IMR-90 (cell line): ENCODE results near the gene TNNI2. TPM values are rescaled to one million over a fixed set of nuclear protein-coding genes. Genes with fewer than 3 reads are reported as not detected.

ENCODE experiments used
- ATAC-seq: fragments of 200-7000 bp; cut with Tn5 transposase; 2 replicates; pipeline ENCODE4 v1.9.1; 2020; ENCODE audit warnings: low read depth, mild to moderate bottlenecking, moderate library complexity
- BruUV-seq: library from RNA; stranded (reverse); fragments of 400-500 nt; replicated peaks from 2 replicates; lab custom pipeline; 2021; lab: Mats Ljungman, UMichigan
- CTCF ChIA-PET: fragments of 300-600 bp; formaldehyde crosslinking; extraction: SDS; loops from one replicate; lab custom pipeline; 2021; ENCODE audit warnings: antibody characterized with exemption; lab: Yijun Ruan, JAX
- POLR2A ChIA-PET: fragments of 300-600 bp; sonication (Branson Sonifier 250); formaldehyde crosslinking; loops from one replicate; lab custom pipeline; 2022; ENCODE audit warnings: antibody characterized with exemption; ENCODE audit not compliant: unreplicated experiment; lab: Charles Lee
- DNase-seq: peaks from one replicate; pipeline ENCODE4 v3.0.0; 2013
- H2AFZ ChIP-seq: replicated peaks from 2 replicates; pipeline ENCODE3; 2013; ENCODE audit warnings: low read length, mild to moderate bottlenecking; ENCODE audit not compliant: poor library complexity
- H2AK5ac ChIP-seq: 2 replicates; pipeline ENCODE4 v1.6.1; 2013; ENCODE audit warnings: low read depth, low read length, inconsistent platforms
- H2AK9ac ChIP-seq: replicated peaks from 2 replicates; pipeline ENCODE3; 2013; ENCODE audit warnings: mild to moderate bottlenecking, low read depth, low read length, moderate library complexity; ENCODE audit not compliant: poor library complexity
- H2BK120ac ChIP-seq: 2 replicates; pipeline ENCODE4 v1.6.1; 2013; ENCODE audit warnings: low read depth, low read length, inconsistent platforms
- H2BK15ac ChIP-seq: 3 replicates; pipeline ENCODE4 v1.6.1; 2013; ENCODE audit warnings: low read depth, low read length, inconsistent platforms
- H2BK20ac ChIP-seq: 2 replicates; pipeline ENCODE4 v1.6.1; 2013; ENCODE audit warnings: low read depth, mild to moderate bottlenecking, inconsistent platforms, low read length, moderate library complexity
- H2BK5ac ChIP-seq: 2 replicates; pipeline ENCODE4 v1.6.1; 2013; ENCODE audit warnings: mild to moderate bottlenecking, low read depth, low read length, inconsistent platforms; ENCODE audit not compliant: poor library complexity, severe bottlenecking
- H3K14ac ChIP-seq: replicated peaks from 2 replicates; pipeline ENCODE4 v1.6.1; 2013; ENCODE audit warnings: low read depth, low read length, inconsistent platforms
- H3K18ac ChIP-seq: 2 replicates; pipeline ENCODE4 v1.6.1; 2013; ENCODE audit warnings: low read depth, low read length, control low read depth
- H3K23ac ChIP-seq: 2 replicates; pipeline ENCODE4 v1.6.1; 2013; ENCODE audit warnings: low read depth, low read length, inconsistent platforms
- H3K27ac ChIP-seq: 2 replicates; pipeline ENCODE4 v1.5.1; 2013; ENCODE audit warnings: mild to moderate bottlenecking, control low read depth, low read length; ENCODE audit not compliant: insufficient read depth
- H3K27me3 ChIP-seq: 2 replicates; pipeline ENCODE4 v1.6.1; 2013; ENCODE audit warnings: low read length; ENCODE audit not compliant: control insufficient read depth, insufficient read depth
- H3K36me3 ChIP-seq: 2 replicates; pipeline ENCODE4 v1.6.1; 2013; ENCODE audit warnings: low read length, mixed read lengths; ENCODE audit not compliant: control insufficient read depth, insufficient read depth
- H3K4ac ChIP-seq: 2 replicates; pipeline ENCODE4 v1.6.1; 2013; ENCODE audit warnings: low read depth, low read length, inconsistent platforms
- H3K4me1 ChIP-seq: 2 replicates; pipeline ENCODE4 v1.6.1; 2013; ENCODE audit warnings: low read length, mixed read lengths; ENCODE audit not compliant: control insufficient read depth, insufficient read depth
- H3K4me2 ChIP-seq: 2 replicates; pipeline ENCODE4 v1.6.1; 2013; ENCODE audit warnings: low read depth, mild to moderate bottlenecking, control low read depth, low read length, moderate library complexity
- H3K4me3 ChIP-seq: 2 replicates; pipeline ENCODE4 v1.5.1; 2013; ENCODE audit warnings: low read depth, mild to moderate bottlenecking, control low read depth, low read length, moderate library complexity; ENCODE audit not compliant: insufficient read depth
- H3K56ac ChIP-seq: 2 replicates; pipeline ENCODE4 v1.6.1; 2013; ENCODE audit warnings: low read length, inconsistent platforms; ENCODE audit not compliant: insufficient read depth; ENCODE audit errors: extremely low read depth
- H3K79me1 ChIP-seq, 2 experiments: 2 replicates each; pipeline ENCODE4 v1.6.1; 2013; ENCODE audit warnings: low read length in 2 of 2, inconsistent platforms in 1 of 2, low read depth in 1 of 2
- H3K9ac ChIP-seq: 2 replicates; pipeline ENCODE4 v1.6.1; 2013; ENCODE audit warnings: low read depth, low read length, control low read depth
- H3K9me1 ChIP-seq: 2 replicates; pipeline ENCODE4 v1.6.1; 2013; ENCODE audit warnings: low read length, inconsistent platforms; ENCODE audit not compliant: insufficient read depth
- H3K9me3 ChIP-seq: 2 replicates; pipeline ENCODE4 v1.6.1; 2013; ENCODE audit warnings: low read length; ENCODE audit not compliant: control insufficient read depth, insufficient read depth
- H4K20me1 ChIP-seq: 2 replicates; pipeline ENCODE4 v1.6.1; 2013; ENCODE audit warnings: low read length, inconsistent platforms; ENCODE audit not compliant: insufficient read depth
- H4K5ac ChIP-seq: 2 replicates; pipeline ENCODE4 v1.6.1; 2013; ENCODE audit warnings: mild to moderate bottlenecking, low read depth, low read length, control low read depth
- H4K8ac ChIP-seq, 2 experiments: 2 replicates each; pipeline ENCODE4 v1.6.1; 2013; ENCODE audit warnings: low read depth in 2 of 2, low read length in 2 of 2, control low read depth in 1 of 2, inconsistent platforms in 1 of 2
- H4K91ac ChIP-seq: 2 replicates; pipeline ENCODE4 v1.6.1; 2013; ENCODE audit warnings: low read depth, low read length, inconsistent platforms; ENCODE audit not compliant: insufficient read depth
- WGBS, 2 experiments: methylation state at CpG; one replicate each; pipeline versions ENCODE4 v1.1.5 to v1.1.7; 2013; ENCODE audit warnings: missing lambda C conversion rate in 2 of 2; ENCODE audit not compliant: insufficient read length in 1 of 2; ENCODE audit errors: extremely low coverage in 2 of 2; 5-methylcytosine and 5-hydroxymethylcytosine counted together
- dilution Hi-C: fragments of 300-500 bp; cut with HindIII; formaldehyde crosslinking; loops from one replicate; pipeline ENCODE4 v1.14.3; 2018; ENCODE audit warnings: low sequenced_read_pairs; ENCODE audit not compliant: unreplicated experiment
- in situ Hi-C: fragments of 300-500 bp; cut with MboI; formaldehyde crosslinking; loops from 3 replicates; pipeline ENCODE4 v1.14.3; 2019; ENCODE audit warnings: low sequenced_read_pairs, inconsistent platforms, mixed read lengths
- intact Hi-C: fragments of 100-400 bp; cut with micrococcal nuclease; formaldehyde crosslinking; loops from 2 replicates; pipeline ENCODE4 v1.10.0; 2022
- polyA plus RNA-seq, 3 experiments: library from polyadenylated mRNA; depleted of rRNA; stranded (reverse); fragments of >200 nt; gene quantifications; 2 replicates each; pipeline ENCODE4 v1.2.3, GENCODE V29; 2012; ENCODE audit warnings: low replicate concordance in 1 of 3
- total RNA-seq: library from RNA; depleted of rRNA; stranded (reverse); fragments of >200 nt; gene quantifications from 2 replicates; pipeline ENCODE4 v1.2.3, GENCODE V29; 2012
- TF ChIP-seq, protein P1 (sequence below): conservative IDR thresholded peaks from 2 replicates; pipeline ENCODE4 v1.5.1; 2012; ENCODE audit warnings: mild to moderate bottlenecking, low read depth, low read length, improper control_type of control experiment

The TNNI2 gene
- total and polyA plus RNA-seq, 2 of the 4 experiments (the other 2 are of a cell fraction), result not detected

DNA sequence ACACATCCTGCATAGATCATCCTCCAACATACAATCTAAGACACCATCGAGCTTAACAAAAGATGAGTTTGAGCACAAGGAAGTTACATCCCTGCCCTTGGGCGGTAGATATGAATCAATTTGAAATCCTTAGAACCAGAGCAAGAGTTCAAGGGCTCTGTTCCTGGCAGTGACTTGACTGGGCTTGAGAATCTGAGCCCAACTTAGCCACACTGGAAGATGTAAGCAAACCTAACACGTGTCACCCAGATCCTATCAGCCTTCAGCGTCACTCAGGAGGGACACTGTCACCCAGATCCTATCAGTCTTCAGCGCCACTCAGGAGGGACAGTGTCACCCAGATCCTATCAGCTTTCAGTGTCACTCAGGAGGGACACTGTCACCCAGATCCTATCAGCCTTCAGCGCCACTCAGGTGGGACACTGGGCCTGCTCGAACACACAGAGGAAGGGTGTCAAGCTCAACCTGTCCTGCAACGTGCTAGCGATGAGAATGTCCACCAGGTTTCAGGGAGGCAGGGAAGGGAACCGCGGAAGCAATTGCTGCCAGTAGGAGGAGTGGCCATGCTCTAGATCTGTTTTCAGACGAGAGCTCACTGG, 42.3 kb upstream of the TNNI2 start:
- no peak overlapping the region for H3K56ac ChIP-seq
- no peak for DNase-seq
- no peaks in the 10 kb centered on the region for H3K4me1 ChIP-seq
- ATAC-seq, result no peak
- H3K36me3 ChIP-seq, result no peaks in the 10 kb centered on the region
- H3K4me3 ChIP-seq, result no peak overlapping the region
- H3K14ac ChIP-seq, result no peak overlapping the region
- no peak overlapping the region for H3K4ac ChIP-seq
- no peak overlapping the region for H2BK5ac ChIP-seq
- TF ChIP-seq, protein P1, sequence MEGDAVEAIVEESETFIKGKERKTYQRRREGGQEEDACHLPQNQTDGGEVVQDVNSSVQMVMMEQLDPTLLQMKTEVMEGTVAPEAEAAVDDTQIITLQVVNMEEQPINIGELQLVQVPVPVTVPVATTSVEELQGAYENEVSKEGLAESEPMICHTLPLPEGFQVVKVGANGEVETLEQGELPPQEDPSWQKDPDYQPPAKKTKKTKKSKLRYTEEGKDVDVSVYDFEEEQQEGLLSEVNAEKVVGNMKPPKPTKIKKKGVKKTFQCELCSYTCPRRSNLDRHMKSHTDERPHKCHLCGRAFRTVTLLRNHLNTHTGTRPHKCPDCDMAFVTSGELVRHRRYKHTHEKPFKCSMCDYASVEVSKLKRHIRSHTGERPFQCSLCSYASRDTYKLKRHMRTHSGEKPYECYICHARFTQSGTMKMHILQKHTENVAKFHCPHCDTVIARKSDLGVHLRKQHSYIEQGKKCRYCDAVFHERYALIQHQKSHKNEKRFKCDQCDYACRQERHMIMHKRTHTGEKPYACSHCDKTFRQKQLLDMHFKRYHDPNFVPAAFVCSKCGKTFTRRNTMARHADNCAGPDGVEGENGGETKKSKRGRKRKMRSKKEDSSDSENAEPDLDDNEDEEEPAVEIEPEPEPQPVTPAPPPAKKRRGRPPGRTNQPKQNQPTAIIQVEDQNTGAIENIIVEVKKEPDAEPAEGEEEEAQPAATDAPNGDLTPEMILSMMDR, result no peak
- dilution Hi-C loops (no loop called here), intact Hi-C loops (no loop called here), in situ Hi-C loops (no loop called here)
- no peak overlapping the region for H4K91ac ChIP-seq
- no peaks in the 10 kb centered on the region for H3K79me1 ChIP-seq
- no peak overlapping the region for H2AK9ac ChIP-seq
- no peak overlapping the region for H2AK5ac ChIP-seq
- H2AFZ ChIP-seq, result no peak overlapping the region
- no peak overlapping the region for H2BK20ac ChIP-seq
- 53% methylated on average over 8 of the region's 12 CpGs; no CpG with 5 or more reads in 1 of the 2 experiments for WGBS, 2 experiments
- peaks cover 48% of the 10 kb centered on the region for H3K27me3 ChIP-seq
- no peak overlapping the region for H2BK120ac ChIP-seq
- H3K9ac ChIP-seq, result no peak overlapping the region
- ChIA-PET CTCF (no interaction called here), POLR2A (no interaction called here)
- no peaks in the 10 kb centered on the region for H4K20me1 ChIP-seq
- H4K8ac ChIP-seq, result no peak overlapping the region
- no peak overlapping the region for H4K5ac ChIP-seq
- H2BK15ac ChIP-seq, result no peak overlapping the region
- H3K9me3 ChIP-seq, result no peaks in the 10 kb centered on the region
- H3K27ac ChIP-seq, result no peak overlapping the region
- BruUV-seq, result no TSS peak
- no peak overlapping the region for H3K18ac ChIP-seq
- no peaks in the 10 kb centered on the region for H3K9me1 ChIP-seq
- no peak overlapping the region for H3K4me2 ChIP-seq
- no peak overlapping the region for H3K23ac ChIP-seq
